COLO668 (cell line): Measurements from ENCODE around the gene SMARCD3.

Experiments used
- DNase-seq: peaks from one replicate; lab custom pipeline; 2025; ENCODE audit not compliant: unreplicated experiment; lab: John Stamatoyannopoulos, UW

The SMARCD3 gene

DNA sequence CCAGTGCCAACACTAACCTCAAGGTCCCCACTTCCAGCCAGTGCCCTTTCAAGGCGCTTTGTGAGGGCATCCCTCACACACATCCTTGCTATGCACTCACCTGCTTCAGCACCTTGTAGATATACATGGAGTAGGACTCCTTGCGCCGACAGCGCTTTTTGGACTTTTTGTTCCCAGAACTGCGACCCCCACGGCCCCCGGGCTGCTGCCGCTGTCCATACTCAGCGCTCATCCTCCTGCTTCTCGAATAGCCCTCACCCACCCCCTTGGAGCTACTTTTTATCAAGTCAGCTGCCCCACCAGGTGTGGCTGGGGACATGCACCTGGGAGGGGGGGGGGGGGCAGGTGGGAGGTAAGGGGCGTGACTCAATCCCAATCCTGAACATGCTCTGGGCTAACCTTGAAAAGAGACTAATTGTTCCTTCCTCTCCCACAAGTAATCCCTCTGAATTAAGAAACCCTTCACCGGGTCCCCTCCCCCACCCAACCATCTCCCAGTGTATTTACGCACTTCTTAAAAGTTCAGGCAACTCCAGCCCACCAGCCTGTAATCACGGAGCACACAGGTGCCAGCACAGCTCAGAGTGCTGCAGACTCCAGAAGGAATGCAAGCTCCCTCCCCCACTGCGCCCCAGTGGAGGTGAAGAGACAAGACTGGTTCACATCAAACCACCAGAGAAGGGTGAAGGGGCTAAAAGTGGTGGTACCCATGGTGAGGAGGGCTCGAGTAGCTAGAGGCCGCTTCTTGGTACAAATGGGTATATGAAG is 38.2 kb downstream of the SMARCD3 start, which contains the start of gene H2BK1:
Gene H2BK1, minus strand, starts transcription at position 402 of the 768 bp plus-strand sequence. Its CDS starts 170 bp downstream, at position 232.
- DNase-seq: no peak

DNA sequence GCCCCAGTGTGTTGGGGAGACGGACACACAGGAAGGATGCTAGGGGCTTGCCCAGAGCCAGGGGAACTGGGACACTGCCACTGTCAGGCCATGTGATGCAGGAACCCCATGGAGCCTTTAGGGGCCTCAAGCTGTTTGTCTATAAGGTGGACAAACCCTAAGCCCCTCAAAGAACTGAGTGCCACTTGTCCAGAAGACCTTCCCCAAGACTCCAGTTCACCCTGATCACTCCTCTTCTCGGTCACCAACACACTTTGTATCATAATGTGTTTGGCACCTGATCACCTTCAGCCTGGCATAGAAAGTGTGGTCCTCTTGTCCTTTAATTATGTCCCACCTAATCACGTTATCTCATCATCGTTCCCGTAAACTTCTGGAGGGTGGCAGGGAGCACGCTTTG is 38.9 kb downstream of the SMARCD3 start:
- DNase-seq: no peak

DNA sequence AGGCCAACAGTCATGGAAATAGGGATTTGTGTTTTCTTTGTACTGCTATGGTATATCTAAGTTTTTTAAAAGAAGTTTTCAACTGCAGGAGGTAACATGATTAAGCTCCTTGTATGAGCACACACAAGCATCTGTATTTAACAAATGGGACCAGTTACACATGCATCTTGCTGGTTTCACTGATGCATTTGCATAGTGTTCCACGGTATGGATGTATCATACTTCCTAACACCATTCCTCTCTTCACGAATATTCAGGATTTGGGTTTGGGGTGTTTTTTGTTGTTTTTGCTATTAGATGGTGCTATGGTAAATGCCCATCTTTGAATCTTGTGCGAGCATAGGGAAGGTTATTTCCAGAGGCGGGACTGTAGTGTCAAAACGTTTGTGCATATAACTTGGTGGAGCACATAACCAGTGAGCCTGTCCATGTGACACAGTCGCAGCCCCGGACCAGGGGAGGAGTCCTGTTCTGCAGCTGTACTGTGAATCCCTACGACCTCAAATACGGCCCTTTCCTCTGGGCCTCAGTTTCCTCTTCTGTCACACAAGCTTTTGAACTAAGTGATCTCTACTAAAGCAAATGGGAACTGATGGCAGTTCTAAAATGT is 40.1 kb downstream of the SMARCD3 start:
- no peak for DNase-seq

DNA sequence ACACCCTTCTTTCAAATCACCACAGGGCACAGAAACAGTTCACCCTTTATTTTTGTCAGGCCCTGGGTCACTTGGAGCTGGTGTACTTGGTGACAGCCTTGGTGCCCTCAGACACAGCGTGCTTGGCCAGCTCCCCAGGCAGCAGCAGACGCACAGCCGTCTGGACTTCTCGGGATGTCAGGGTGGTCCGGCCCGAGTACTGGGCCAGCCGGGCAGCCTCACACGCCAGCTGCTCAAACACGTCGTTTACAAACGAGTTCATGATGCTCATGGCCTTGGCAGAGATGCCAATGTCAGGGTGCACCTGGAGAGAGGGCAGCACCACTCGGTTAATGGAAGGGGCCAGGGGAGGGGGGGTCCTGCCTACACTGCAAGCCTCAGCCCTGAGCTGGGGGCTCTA is 40.7 kb downstream of the SMARCD3 start:
- no peak for DNase-seq

DNA sequence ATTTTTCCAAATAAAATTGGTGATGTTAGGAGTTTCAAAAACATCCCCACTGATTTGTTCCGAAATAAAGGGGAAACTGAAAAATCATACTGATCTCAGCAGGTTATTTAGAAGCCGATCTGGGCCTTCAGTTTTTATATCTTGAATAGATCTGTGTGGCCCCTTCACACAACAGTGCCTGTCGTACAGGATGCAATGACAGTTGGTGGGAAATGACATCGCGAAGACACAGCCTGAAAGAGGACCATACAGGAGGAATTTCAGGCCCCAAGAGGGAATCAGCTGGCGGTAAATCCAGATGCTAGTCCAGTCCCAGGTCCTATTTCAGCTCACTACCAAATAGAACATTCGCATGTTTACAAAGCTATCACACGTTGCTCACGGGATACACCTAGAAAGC is 41.2 kb downstream of the SMARCD3 start:
- DNase-seq: no peak

DNA sequence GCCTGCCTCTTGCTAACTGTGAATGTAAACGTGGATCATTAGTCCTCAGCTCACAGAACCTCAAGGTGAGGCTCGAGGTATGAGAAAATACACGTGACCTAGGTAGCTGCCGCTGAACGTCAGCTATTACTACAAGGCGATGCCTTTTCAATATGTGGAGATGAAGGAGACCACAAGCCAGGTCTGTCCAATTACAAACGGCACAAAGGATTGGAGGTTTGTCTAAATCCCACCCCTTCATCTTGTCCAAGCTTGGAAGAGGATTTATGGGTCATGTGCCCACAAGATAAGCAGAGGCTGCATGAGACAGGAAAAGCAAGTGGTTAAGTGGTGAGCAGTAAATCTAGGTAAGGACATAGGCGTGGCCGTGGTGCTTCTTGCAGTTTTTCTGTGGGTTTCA is 41.6 kb downstream of the SMARCD3 start:
- no peak for DNase-seq

GRCh38 chr7:151205730-151206129 is 42.8 kb downstream of the SMARCD3 start:
- DNase-seq: no peak

DNA sequence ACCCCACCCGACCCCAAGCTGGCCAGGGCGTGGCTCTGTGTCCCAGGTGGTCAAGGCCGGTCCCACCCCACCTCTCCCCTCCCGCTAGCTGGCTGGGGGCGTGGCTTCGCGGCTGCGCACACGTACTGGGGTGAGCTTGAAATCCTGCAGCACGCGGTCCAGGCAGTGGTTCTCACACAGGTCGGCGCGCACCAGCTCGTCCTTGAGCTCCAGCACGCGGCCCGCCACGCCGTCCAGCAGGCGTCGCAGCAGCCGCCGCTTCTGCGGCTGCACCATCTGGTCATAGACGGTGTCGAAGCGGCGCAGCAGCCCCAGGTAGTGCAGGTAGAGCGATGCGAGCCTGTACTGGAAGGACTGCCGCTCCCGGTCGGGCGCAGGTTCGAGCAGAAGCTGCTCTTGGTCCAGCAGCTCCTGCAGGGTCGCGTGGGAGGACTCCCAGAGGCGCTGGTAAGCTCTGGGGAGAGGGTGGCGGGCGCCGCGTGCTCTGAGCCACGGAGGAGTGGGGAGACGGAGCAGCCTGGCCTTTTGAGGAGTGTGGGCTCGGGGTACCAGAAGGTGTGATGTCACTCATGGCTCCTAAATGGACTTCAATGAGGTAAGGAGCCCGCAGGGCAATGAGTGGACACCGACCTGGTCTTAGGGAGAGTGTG is 44.0 kb downstream of the SMARCD3 start:
- DNase-seq: no peak

DNA sequence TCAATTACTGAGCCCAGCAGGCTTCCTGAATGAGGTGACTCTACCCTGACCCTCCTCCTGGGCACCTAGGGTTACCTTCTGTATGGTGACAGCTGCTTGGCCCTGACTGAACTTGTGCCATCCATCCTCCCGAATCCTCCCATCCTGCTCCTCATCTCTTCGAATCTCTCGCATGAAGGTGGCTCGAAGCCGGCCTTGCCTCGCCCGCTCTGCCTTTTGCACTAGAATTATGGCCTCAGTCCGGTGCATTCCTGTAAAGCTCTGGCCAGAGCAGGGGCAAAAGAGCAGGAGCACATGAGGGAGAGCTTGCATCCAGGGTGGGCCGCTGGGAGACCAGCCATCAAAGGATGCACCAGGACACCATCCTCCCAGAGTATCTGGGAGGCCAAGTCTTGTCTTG is 45.7 kb downstream of the SMARCD3 start:
- DNase-seq: no peak

- DNase-seq: no peak
These were observed 46.7 kb downstream of the SMARCD3 start for GRCh38 chr7:151201751-151202150.

DNA sequence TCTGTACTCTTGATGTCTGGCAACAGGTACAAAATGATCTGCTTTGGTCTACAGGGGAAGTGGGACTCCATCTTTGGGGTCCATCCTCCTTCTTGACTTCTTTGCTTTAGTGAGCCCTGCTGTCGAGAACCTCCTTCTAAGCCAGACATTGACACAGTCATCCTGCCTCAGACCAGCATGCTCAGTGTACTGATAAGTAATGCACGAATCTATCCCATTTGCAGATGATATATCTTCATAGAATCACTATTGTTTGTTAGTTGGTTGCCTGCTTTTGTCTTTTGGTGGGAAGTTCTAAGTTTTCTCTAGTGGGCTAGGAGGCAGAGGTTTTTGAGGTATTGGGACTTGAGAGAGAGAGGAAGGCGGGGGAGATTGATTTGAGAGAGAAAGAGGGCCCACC is 47.1 kb downstream of the SMARCD3 start:
- no peak for DNase-seq

- no peak for DNase-seq
These were observed 49.3 kb downstream of the SMARCD3 start for GRCh38 chr7:151198945-151199848.

- no peak for DNase-seq
These were observed 50.6 kb downstream of the SMARCD3 start for GRCh38 chr7:151197932-151198331.

- no peak for DNase-seq
These were observed 52.7 kb downstream of the SMARCD3 start for GRCh38 chr7:151195616-151196450.

DNA sequence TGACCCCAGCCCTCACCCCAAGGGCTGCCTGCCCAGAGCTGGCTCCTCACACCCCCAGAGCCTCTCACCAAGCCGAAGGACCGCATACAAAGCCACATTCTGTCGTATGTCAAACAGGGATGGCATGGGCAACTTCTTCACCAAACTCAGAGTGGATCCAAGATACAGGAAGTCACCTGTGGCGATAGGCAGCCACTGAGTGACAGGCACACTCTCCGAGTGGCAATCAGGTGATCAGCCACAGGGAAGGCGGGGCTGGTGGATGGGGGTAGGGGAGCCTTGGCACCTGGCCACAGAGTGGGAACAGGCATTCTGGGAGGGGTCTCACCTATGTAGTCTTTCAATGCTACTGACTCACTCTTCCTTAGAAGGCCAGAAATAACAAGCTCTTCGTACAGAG is 54.3 kb downstream of the SMARCD3 start:
- no peak for DNase-seq

DNA sequence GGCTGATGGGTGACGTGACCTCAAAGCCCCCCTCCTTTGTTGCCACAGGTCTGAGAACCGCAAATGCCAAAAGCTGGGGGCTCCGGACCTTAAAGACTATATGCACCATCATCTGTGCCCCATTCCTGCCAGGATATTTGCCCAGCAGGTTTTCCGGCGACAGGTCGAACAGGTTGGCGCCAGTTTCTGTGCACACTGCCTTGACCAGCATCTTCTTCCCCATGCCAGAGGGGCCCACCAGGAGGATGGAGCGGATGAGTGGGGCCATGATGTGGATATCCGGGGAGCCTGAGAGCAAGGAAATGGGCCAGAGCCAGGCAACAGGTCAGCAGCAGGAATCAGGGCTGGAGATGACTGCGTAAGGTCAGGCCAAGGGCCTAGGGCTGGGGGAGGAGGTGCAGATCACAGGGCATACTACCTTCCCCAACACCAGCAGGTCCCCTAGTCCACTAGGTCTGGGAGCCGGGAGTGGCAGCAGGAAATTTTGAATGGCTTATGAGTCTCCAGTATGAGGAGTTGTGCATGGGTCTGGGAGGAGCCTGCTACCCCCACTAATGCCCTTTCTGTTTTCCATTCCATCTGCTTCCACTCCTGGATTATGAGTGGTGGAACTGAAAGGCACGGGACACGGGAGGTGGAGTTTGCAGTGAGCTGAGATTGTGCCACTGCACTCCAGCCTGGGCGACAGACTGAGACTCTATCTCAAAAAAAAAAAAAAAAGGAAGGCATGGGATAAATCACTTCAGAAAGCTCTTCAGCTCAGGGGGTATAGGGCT is 55.1 kb downstream of the SMARCD3 start:
- no peak for DNase-seq

- DNase-seq: no peak
These were observed 56.4 kb downstream of the SMARCD3 start for GRCh38 chr7:151192002-151192539.

GRCh38 chr7:151191544-151191943 is 57.0 kb downstream of the SMARCD3 start:
- peak; percentile 9 for DNase-seq

DNA sequence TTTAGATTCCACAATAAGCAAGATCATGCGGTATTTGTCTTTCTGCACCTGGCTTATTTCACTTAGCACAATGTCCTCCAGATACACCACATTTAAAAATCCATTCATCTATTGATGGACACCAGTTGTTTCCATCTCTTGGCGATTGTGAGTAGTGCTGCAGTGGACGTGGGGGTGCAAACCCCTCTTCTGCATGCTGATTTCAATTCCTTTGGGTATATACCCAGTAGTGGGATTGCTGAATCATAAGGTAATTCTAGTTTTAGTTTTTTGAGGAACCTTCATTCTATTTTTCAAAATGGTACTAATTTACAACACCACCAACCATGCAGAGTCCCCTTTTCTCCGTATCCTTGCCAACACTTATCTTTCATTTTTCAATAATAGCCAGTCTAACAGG is 59.5 kb downstream of the SMARCD3 start:
- no peak for DNase-seq
